Neural cell (in vitro differentiated cells): ENCODE data around the gene HEATR5A. TPM values are rescaled to one million over a fixed set of nuclear protein-coding genes. Genes with fewer than 3 reads are reported as not detected.

Experiments
- H2AFZ ChIP-seq: fragments of 200-600, 300-800 bp; sonication (generic), shearing (Covaris generic); 2 replicates; pipeline ENCODE4 v1.6.0; 2014; ENCODE audit warnings: low read depth, mild to moderate bottlenecking, antibody characterized with exemption, low read length, moderate library complexity
- H3F3A ChIP-seq: fragments of 200-600 bp; shearing (Covaris generic); 2 replicates; pipeline ENCODE4 v1.6.1; 2016; ENCODE audit warnings: mild to moderate bottlenecking, moderate library complexity, mixed read lengths, antibody characterized with exemption, low read length; ENCODE audit not compliant: insufficient read depth, poor library complexity, severe bottlenecking
- H3K27ac ChIP-seq: fragments of 200-600, 300-800 bp; sonication (generic), shearing (Covaris generic); 2 replicates; pipeline ENCODE4 v1.5.1; 2014; ENCODE audit warnings: mild to moderate bottlenecking, low read length, moderate library complexity
- H3K27me3 ChIP-seq: fragments of 300-800, 200-600 bp; sonication (generic), shearing (Covaris generic); 2 replicates; pipeline ENCODE4 v1.6.0; 2014; ENCODE audit warnings: mild to moderate bottlenecking, low read depth, low read length, moderate library complexity; ENCODE audit not compliant: insufficient read depth
- H3K36me3 ChIP-seq: fragments of 300-800, 200-600 bp; sonication (generic), shearing (Covaris generic); 2 replicates; pipeline ENCODE4 v1.5.1; 2014; ENCODE audit warnings: mild to moderate bottlenecking, antibody characterized with exemption, low read length, moderate library complexity; ENCODE audit not compliant: insufficient read depth
- H3K4me2 ChIP-seq: fragments of 300-800, 200-600 bp; sonication (generic), shearing (Covaris generic); 2 replicates; pipeline ENCODE4 v1.6.0; 2014; ENCODE audit warnings: mild to moderate bottlenecking, low read length
- H3K4me3 ChIP-seq: fragments of 300-800, 200-600 bp; sonication (generic), shearing (Covaris generic); 2 replicates; pipeline ENCODE4 v1.5.1; 2014; ENCODE audit warnings: mild to moderate bottlenecking, low read length, moderate library complexity
- H3K79me2 ChIP-seq: fragments of 200-600 bp; shearing (Covaris generic); replicated peaks from 2 replicates; pipeline ENCODE4 v1.6.0; 2014; ENCODE audit warnings: mild to moderate bottlenecking, low read length, moderate library complexity; ENCODE audit not compliant: insufficient read depth
- H3K9ac ChIP-seq: fragments of 300-800, 200-600 bp; sonication (generic), shearing (Covaris generic); 2 replicates; pipeline ENCODE4 v1.6.1; 2016; ENCODE audit warnings: mild to moderate bottlenecking, low read length, mixed read lengths
- H3K9me2 ChIP-seq: fragments of 200-600 bp; shearing (Covaris generic); 2 replicates; pipeline ENCODE4 v1.6.1; 2016; ENCODE audit warnings: mild to moderate bottlenecking, low read length, mixed read lengths; ENCODE audit not compliant: insufficient read depth
- H3K9me3 ChIP-seq: fragments of 200-600, 300-800 bp; sonication (generic), shearing (Covaris generic); 2 replicates; pipeline ENCODE4 v1.6.1; 2016; ENCODE audit warnings: mild to moderate bottlenecking, mixed run types, low read length, moderate library complexity, mixed read lengths
- H4K20me1 ChIP-seq: fragments of 200-600 bp; shearing (Covaris generic); 2 replicates; pipeline ENCODE4 v1.6.1; 2016; ENCODE audit warnings: mild to moderate bottlenecking, mixed run types; ENCODE audit not compliant: insufficient read depth
- CTCF ChIP-seq: fragments of 450-650 bp; IDR thresholded peaks from 2 replicates; pipeline ENCODE4 v1.5.1; 2014; ENCODE audit warnings: antibody characterized with exemption, mild to moderate bottlenecking, moderate library complexity; ENCODE audit not compliant: poor library complexity, severe bottlenecking
- EP300 ChIP-seq: fragments of 450-650 bp; conservative IDR thresholded peaks from 2 replicates; pipeline ENCODE4 v1.6.1; 2014; ENCODE audit warnings: antibody characterized with exemption, mild to moderate bottlenecking, moderate library complexity; ENCODE audit not compliant: poor library complexity, severe bottlenecking
- EZH2 ChIP-seq: fragments of 200-600, 300-800 bp; shearing (Covaris generic), sonication (generic); IDR thresholded peaks from 2 replicates; pipeline ENCODE4 v1.6.1; 2014; ENCODE audit warnings: antibody characterized with exemption, low read length, borderline replicate concordance, mild to moderate bottlenecking; ENCODE audit not compliant: insufficient read depth, poor library complexity, severe bottlenecking
- MXI1 ChIP-seq: fragments of 450-650 bp; conservative IDR thresholded peaks from 2 replicates; pipeline ENCODE4 v1.6.1; 2014; ENCODE audit warnings: antibody characterized with exemption, mild to moderate bottlenecking; ENCODE audit not compliant: poor library complexity, severe bottlenecking
- POLR2AphosphoS5 ChIP-seq: IDR thresholded peaks from 2 replicates; pipeline ENCODE4 v1.6.1; 2012
- RAD21 ChIP-seq: fragments of 450-650 bp; conservative IDR thresholded peaks from 2 replicates; pipeline ENCODE4 v1.6.1; 2014; ENCODE audit warnings: antibody characterized with exemption, mild to moderate bottlenecking, moderate library complexity
- REST ChIP-seq: IDR thresholded peaks from 2 replicates; pipeline ENCODE4 v1.6.1; 2012; ENCODE audit warnings: borderline replicate concordance
- SMC3 ChIP-seq: fragments of 450-650 bp; conservative IDR thresholded peaks from 2 replicates; pipeline ENCODE4 v1.6.1; 2014; ENCODE audit warnings: antibody characterized with exemption, mild to moderate bottlenecking, moderate library complexity; ENCODE audit not compliant: poor library complexity
- TAF1 ChIP-seq: IDR thresholded peaks from 2 replicates; pipeline ENCODE4 v1.6.1; 2012; ENCODE audit warnings: low read depth
- polyA plus RNA-seq: library from polyadenylated mRNA; depleted of rRNA; stranded (reverse); fragments of >200 nt; gene quantifications from 2 replicates; pipeline ENCODE4 v1.2.3, GENCODE V29; 2014

The HEATR5A gene
- polyA plus RNA-seq, 1 donor from 2014 or later: 5.2 TPM

- H3K9ac ChIP-seq: no peak overlapping the region
- no peak overlapping the region for H3K4me2 ChIP-seq
Observed at GRCh38 chr14:31300296-31300695, 120.1 kb downstream of the HEATR5A start.

GRCh38 chr14:31297701-31298344 is 122.5 kb downstream of the HEATR5A start:
- Histone ChIP-seq H3K79me2 (no peaks in the 10 kb centered on the region), H3K9ac (no peak overlapping the region), H3K9me3 (no peaks in the 10 kb centered on the region), H4K20me1 (no peaks in the 10 kb centered on the region), H3F3A (no peaks in the 10 kb centered on the region), H3K4me2 (no peak overlapping the region), H3K9me2 (no peaks in the 10 kb centered on the region), H2AFZ (no peak overlapping the region), H3K27me3 (no peaks in the 10 kb centered on the region), H3K36me3 (no peaks in the 10 kb centered on the region), H3K4me3 (no peak overlapping the region), H3K27ac (no peak overlapping the region)
- TF ChIP-seq REST (no peak), SMC3 (no peak), CTCF (no peak), EP300 (no peak)

More at GRCh38 chr14:31300296-31300695, 120.1 kb downstream of the HEATR5A start:
- Histone ChIP-seq H4K20me1 (no peaks in the 10 kb centered on the region), H3K36me3 (no peaks in the 10 kb centered on the region), H2AFZ (no peak overlapping the region), H3K27ac (no peak overlapping the region), H3K9me3 (no peaks in the 10 kb centered on the region), H3K27me3 (no peaks in the 10 kb centered on the region), H3K4me3 (no peak overlapping the region), H3K79me2 (no peaks in the 10 kb centered on the region), H3K9me2 (no peaks in the 10 kb centered on the region), H3F3A (no peaks in the 10 kb centered on the region)
- TF ChIP-seq MXI1 (no peak), RAD21 (no peak), POLR2AphosphoS5 (no peak), EZH2 (no peak), SMC3 (no peak), EP300 (no peak), CTCF (no peak), TAF1 (no peak), REST (no peak)
